Neural progenitor cell (in vitro differentiated cells): Measurements from ENCODE around the gene GALNTL6.

ENCODE experiments used
- CTCF ChIP-seq: fragments of 200-600 bp; sonication (generic); IDR thresholded peaks from 2 replicates; pipeline ENCODE4 v1.5.1; 2017; ENCODE audit warnings: antibody characterized with exemption, mild to moderate bottlenecking
- EZH2 ChIP-seq: fragments of 200-600 bp; sonication (generic); IDR thresholded peaks from 2 replicates; pipeline ENCODE4 v1.6.1; 2017; ENCODE audit warnings: antibody characterized with exemption, mild to moderate bottlenecking, moderate library complexity

GRCh38 chr4:173014836-173015235, 1201.6 kb downstream of the GALNTL6 start:
- TF ChIP-seq CTCF: no peak
- no peak for TF ChIP-seq EZH2
